CD4-positive, alpha-beta T cell (primary cell): ENCODE measurements around the gene CAPS. TPM values are rescaled to one million over a fixed set of nuclear protein-coding genes. Genes with fewer than 3 reads are reported as not detected.

Experiments used
- ATAC-seq: fragments of 200-7000 bp; cut with Tn5 transposase; one replicate; pipeline ENCODE4 v1.10.0; 2022; ENCODE audit warnings: mild to moderate bottlenecking; ENCODE audit not compliant: poor library complexity
- CTCF ChIA-PET: fragments of 350-600 bp; sonication (Branson Sonifier 250); formaldehyde crosslinking; loops from one replicate; lab custom pipeline; 2021; ENCODE audit warnings: antibody characterized with exemption, inconsistent platforms; lab: Charles Lee
- POLR2A ChIA-PET: fragments of 350-600 bp; sonication (Branson Sonifier 250); formaldehyde crosslinking; loops from one replicate; lab custom pipeline; 2021; ENCODE audit warnings: antibody characterized with exemption, inconsistent platforms; lab: Charles Lee
- DNase-seq, 14 experiments: peaks; one replicate each; pipeline ENCODE4 v3.0.0-alpha.2; 2013 to 2020; ENCODE audit warnings: mixed read lengths in 2 of 14
- H3K27ac ChIP-seq, 2 donors: one replicate each; pipeline versions ENCODE4 v1.5.1 to v1.7.0; 2013; ENCODE audit warnings: low read length in 2 of 2, low read depth in 1 of 2, mild to moderate bottlenecking in 1 of 2
- H3K27me3 ChIP-seq, 2 experiments: 1 replicate in 1 of 2; 2 replicates in 1 of 2; pipeline versions ENCODE4 v1.6.1 to v1.7.0; 2013; ENCODE audit warnings: low read length in 2 of 2, control low read depth in 1 of 2, mild to moderate bottlenecking in 1 of 2, moderate library complexity in 1 of 2; ENCODE audit not compliant: insufficient read depth in 2 of 2, control insufficient read depth in 1 of 2
- H3K36me3 ChIP-seq: one replicate; pipeline ENCODE4 v1.6.1; 2013; ENCODE audit warnings: low read length, control low read depth; ENCODE audit not compliant: insufficient read depth
- H3K4me1 ChIP-seq: one replicate; pipeline ENCODE4 v1.6.1; 2013; ENCODE audit warnings: low read length, control low read depth; ENCODE audit not compliant: insufficient read depth
- H3K4me3 ChIP-seq: one replicate; pipeline ENCODE4 v1.5.1; 2013; ENCODE audit warnings: mild to moderate bottlenecking, low read length, moderate library complexity
- H3K9me3 ChIP-seq, 2 experiments: 1 replicate in 1 of 2; 2 replicates in 1 of 2; pipeline versions ENCODE4 v1.6.1 to v1.7.0; 2013; ENCODE audit warnings: low read length in 2 of 2, mild to moderate bottlenecking in 2 of 2, control low read depth in 1 of 2, moderate library complexity in 1 of 2; ENCODE audit not compliant: control insufficient read depth in 1 of 2, insufficient read depth in 1 of 2
- H3K27ac Mint-ChIP-seq: one replicate; pipeline ENCODE4 v1.8.0; 2020; ENCODE audit warnings: mixed read lengths
- H3K27me3 Mint-ChIP-seq: one replicate; pipeline ENCODE4 v1.8.0; 2021; ENCODE audit warnings: mixed read lengths
- H3K36me3 Mint-ChIP-seq: one replicate; pipeline ENCODE4 v1.8.0; 2021; ENCODE audit warnings: low read depth, mixed read lengths
- H3K4me1 Mint-ChIP-seq: one replicate; pipeline ENCODE4 v1.8.0; 2021; ENCODE audit warnings: low read depth, mixed read lengths
- H3K4me3 Mint-ChIP-seq: one replicate; pipeline ENCODE4 v1.8.0; 2020; ENCODE audit warnings: mild to moderate bottlenecking, mixed read lengths
- H3K9me3 Mint-ChIP-seq: one replicate; pipeline ENCODE4 v1.8.0; 2020; ENCODE audit warnings: mixed read lengths
- CTCF ChIP-seq: fragments of 200-600 bp; IDR thresholded peaks from one replicate; pipeline ENCODE4 v1.8.0; 2022; ENCODE audit warnings: antibody characterized with exemption, mild to moderate bottlenecking
- intact Hi-C, 2 experiments: fragments of 100-400 bp; cut with DNase I in 1 of 2; cut with micrococcal nuclease in 1 of 2; formaldehyde crosslinking; loops; one replicate each; pipeline versions ENCODE4 v1.15.1 to v1.9.0; 2023 to 2025; cut with DNase I, micrococcal nuclease
- total RNA-seq, 174 experiments: library from RNA in 2 of 174; stranded (reverse) in 2 of 174; gene quantifications; one replicate each; pipeline ENCODE4 v1.2.3 and lab custom pipeline; 2021 to 2026

CAPS gene
- total RNA-seq, 2 experiments from 2014 or later, result 43.2 to 44.2 TPM

GRCh38 chr19:5903056-5903623, 10.9 kb upstream of the CAPS start:
- Histone ChIP-seq H3K4me3 (peak overlapping the region; percentile 89), H3K36me3 (peaks cover 2% of the 10 kb centered on the region), H3K27ac (peak overlapping the region; percentile 91), H3K27me3 (no peaks in the 10 kb centered on the region), H3K4me1 (peaks cover 53% of the 10 kb centered on the region), H3K9me3 (no peaks in the 10 kb centered on the region)
- peaks cover 34% of the 10 kb centered on the region for H3K36me3 Mint-ChIP-seq
- intact Hi-C loops, result loop anchor here in 1 of 2 experiments (2.0 to 10.0 kb wide), 3 partner anchors 74 to 472 kb away; partner anchors contain the start of genes ALKBH7, DUS3L and PSPN
- peak in 1 of 14 experiments; percentile 40 for DNase-seq
- POLR2A ChIA-PET, result interaction anchor here (0.5 to 4.4 kb wide), 24 partner anchors 11 to 1896 kb away, joined by 3 to 83 read pairs (median 8); partner anchors contain the start of genes CATSPERD, DUS3L, KHSRP and LONP1
- no peaks in the 10 kb centered on the region for H3K27me3 Mint-ChIP-seq
- H3K9me3 Mint-ChIP-seq, result no peaks in the 10 kb centered on the region
- H3K4me3 Mint-ChIP-seq, result peak overlapping the region; percentile 93
- no peak for ATAC-seq
- H3K4me1 Mint-ChIP-seq, result peaks cover 35% of the 10 kb centered on the region
- CTCF ChIA-PET, result interaction anchor here (2.2 to 7.0 kb wide), 3 partner anchors 59 to 99 kb away, joined by 7 to 63 read pairs (median 11); no protein-coding TSS in a partner anchor
- H3K27ac Mint-ChIP-seq, result peak overlapping the region; percentile 99
- TF ChIP-seq CTCF, result no peak

GRCh38 chr19:5903624-5904351, 10.3 kb upstream of the CAPS start, which contains the start of gene NDUFA11:
NDUFA11 (minus strand) TSS chr19:5903790; CDS start chr19:5903708, 82 bp downstream.
- Histone ChIP-seq H3K27ac (peak within 1 kb of the TSS; percentile 91), H3K27me3 (no peaks in the 10 kb centered on the region), H3K4me1 (peaks cover 53% of the 10 kb centered on the region), H3K36me3 (peaks cover 2% of the 10 kb centered on the region), H3K4me3 (peak within 1 kb of the TSS; percentile 89), H3K9me3 (no peaks in the 10 kb centered on the region)
- ChIA-PET CTCF (interaction anchor here (2.2 to 7.0 kb wide), 3 partner anchors 58 to 100 kb away, joined by 7 to 63 read pairs (median 11); no protein-coding TSS in a partner anchor), POLR2A (interaction anchor here (0.5 to 4.4 kb wide), 39 partner anchors 11 to 1897 kb away, joined by 3 to 83 read pairs (median 6); partner anchors contain the start of genes CATSPERD, CLPP, DUS3L and FEM1A)
- DNase-seq (peak; percentile 94 to 98 (median 96)), ATAC-seq (peak; percentile 55)
- peak within 1 kb of the TSS; percentile 99 for H3K27ac Mint-ChIP-seq
- H3K27me3 Mint-ChIP-seq, result no peaks in the 10 kb centered on the region
- TF ChIP-seq CTCF, result no peak
- peak within 1 kb of the TSS; percentile 93 for H3K4me3 Mint-ChIP-seq
- intact Hi-C loops, result loop anchor here (1.0 to 10.0 kb wide), 9 partner anchors 59 to 471 kb away; partner anchors contain the start of genes ALKBH7 (in 1 of the 2), DUS3L (in 1 of the 2), PSPN (in 1 of the 2) and RANBP3 (in 1 of the 2)
- H3K4me1 Mint-ChIP-seq, result peaks cover 35% of the 10 kb centered on the region
- peaks cover 34% of the 10 kb centered on the region for H3K36me3 Mint-ChIP-seq
- H3K9me3 Mint-ChIP-seq, result no peaks in the 10 kb centered on the region
